H1 (cell line): ENCODE measurements around the gene BCAR1. TPM values are rescaled to one million over a fixed set of nuclear protein-coding genes. Genes with fewer than 3 reads are reported as not detected.

Experiments
- CTCF ChIA-PET: fragments of 300-600 bp; sonication (Branson Sonifier 250); formaldehyde crosslinking; loops from one replicate; lab custom pipeline; 2021; ENCODE audit not compliant: partially characterized antibody; lab: Charles Lee
- POLR2A ChIA-PET: fragments of 300-600 bp; sonication (Branson Sonifier 250); formaldehyde crosslinking; loops from one replicate; lab custom pipeline; 2021; ENCODE audit warnings: inconsistent platforms; ENCODE audit not compliant: partially characterized antibody; lab: Charles Lee
- DNase-seq, 2 experiments: peaks; one replicate each; pipeline versions ENCODE4 v3.0.0 to v3.0.0-alpha.2; 2010 to 2022; ENCODE audit warnings: low spot score in 2 of 2, low read depth in 1 of 2, mixed read lengths in 1 of 2
- FAIRE-seq: peaks from 2 replicates; lab custom pipeline; 2011; peaks lifted over from hg19 to GRCh38; lab: Jason Lieb, UNC
- H2AFZ ChIP-seq: 2 replicates; pipeline ENCODE4 v1.8.1; 2012; ENCODE audit warnings: low read length, inconsistent platforms
- H2AK5ac ChIP-seq: 2 replicates; pipeline ENCODE4 v1.6.1; 2013; ENCODE audit warnings: low read depth, low read length
- H2BK120ac ChIP-seq: replicated peaks from 2 replicates; pipeline ENCODE3; 2013; ENCODE audit warnings: low read depth, low read length, inconsistent platforms
- H2BK12ac ChIP-seq: 2 replicates; pipeline ENCODE4 v1.6.1; 2013; ENCODE audit warnings: low read depth, low read length
- H2BK15ac ChIP-seq: 2 replicates; pipeline ENCODE4 v1.6.1; 2013; ENCODE audit warnings: low read length
- H2BK20ac ChIP-seq: 2 replicates; pipeline ENCODE4 v1.6.1; 2013; ENCODE audit warnings: low read length
- H2BK5ac ChIP-seq: 2 replicates; pipeline ENCODE4 v1.6.1; 2013; ENCODE audit warnings: low read depth, low read length
- H3K14ac ChIP-seq: 2 replicates; pipeline ENCODE4 v1.6.1; 2013; ENCODE audit warnings: inconsistent platforms; ENCODE audit not compliant: insufficient read length
- H3K18ac ChIP-seq: 2 replicates; pipeline ENCODE4 v1.6.1; 2013; ENCODE audit warnings: low read length; ENCODE audit errors: extremely low read depth
- H3K23ac ChIP-seq: 2 replicates; pipeline ENCODE4 v1.6.1; 2013; ENCODE audit warnings: inconsistent platforms; ENCODE audit not compliant: insufficient read length
- H3K23me2 ChIP-seq: 2 replicates; pipeline ENCODE4 v1.6.1; 2013; ENCODE audit warnings: low read depth, low read length
- H3K27ac ChIP-seq: 2 replicates; pipeline ENCODE4 v1.6.1; 2011; ENCODE audit warnings: low read depth, low read length, inconsistent platforms
- H3K27me3 ChIP-seq, 4 experiments: replicated peaks in 1 of 4; 1 replicate in 1 of 4; 2 replicates in 3 of 4; pipeline versions ENCODE4 v1.6.1 to v1.8.1; 2011 to 2013; ENCODE audit warnings: low read length in 3 of 4, mild to moderate bottlenecking in 3 of 4, inconsistent platforms in 2 of 4, mixed read lengths in 2 of 4, moderate library complexity in 1 of 4; ENCODE audit not compliant: control insufficient read depth in 3 of 4, insufficient read depth in 3 of 4; ENCODE audit errors: extremely low read depth in 1 of 4
- H3K36me3 ChIP-seq, 4 experiments: 2 replicates each; pipeline versions ENCODE4 v1.6.1 to v1.8.1; 2011 to 2013; ENCODE audit warnings: mild to moderate bottlenecking in 4 of 4, low read length in 3 of 4, moderate library complexity in 2 of 4, control low read depth in 1 of 4, inconsistent platforms in 1 of 4; ENCODE audit not compliant: insufficient read depth in 4 of 4, control insufficient read depth in 2 of 4
- H3K4ac ChIP-seq: replicated peaks from 2 replicates; pipeline ENCODE3; 2013; ENCODE audit warnings: low read length, low read depth, mixed read lengths, inconsistent platforms; ENCODE audit not compliant: insufficient read length
- H3K4me1 ChIP-seq, 4 experiments: replicated peaks in 1 of 4; 1 replicate in 1 of 4; 2 replicates in 3 of 4; pipeline versions ENCODE4 v1.6.1 to v1.8.1; 2011 to 2013; ENCODE audit warnings: low read length in 3 of 4, inconsistent platforms in 2 of 4, mixed read lengths in 1 of 4; ENCODE audit not compliant: insufficient read depth in 4 of 4, control insufficient read depth in 3 of 4
- H3K4me2 ChIP-seq, 2 experiments: 2 replicates each; pipeline versions ENCODE4 v1.6.1 to v1.8.1; 2011 to 2013; ENCODE audit warnings: low read depth in 2 of 2, low read length in 2 of 2, control low read depth in 1 of 2, inconsistent platforms in 1 of 2, mild to moderate bottlenecking in 1 of 2; ENCODE audit not compliant: insufficient read depth in 1 of 2
- H3K4me3 ChIP-seq, 4 experiments: fragments of 200-600, 300-600 bp in 1 of 4; sonication (generic), shearing (Covaris generic), sonication (Bioruptor Twin) in 1 of 4; 2 replicates each; pipeline versions ENCODE4 v1.5.1 to v1.8.1; 2011 to 2016; ENCODE audit warnings: low read length in 4 of 4, low read depth in 3 of 4, control low read depth in 2 of 4, inconsistent platforms in 2 of 4, mild to moderate bottlenecking in 2 of 4, mixed read lengths in 1 of 4, moderate library complexity in 1 of 4; ENCODE audit not compliant: insufficient read depth in 2 of 4; ENCODE audit errors: extremely low read depth in 1 of 4
- H3K56ac ChIP-seq: replicated peaks from 2 replicates; pipeline ENCODE3; 2013; ENCODE audit warnings: low read depth, mild to moderate bottlenecking, mixed read lengths, low read length, inconsistent platforms; ENCODE audit not compliant: insufficient read length
- H3K79me1 ChIP-seq: 2 replicates; pipeline ENCODE4 v1.6.1; 2013; ENCODE audit warnings: low read depth, low read length, control low read depth
- H3K79me2 ChIP-seq, 2 experiments: 2 replicates each; pipeline versions ENCODE4 v1.6.1 to v1.8.1; 2012 to 2013; ENCODE audit warnings: low read length in 2 of 2, mild to moderate bottlenecking in 2 of 2, inconsistent platforms in 1 of 2; ENCODE audit not compliant: insufficient read depth in 2 of 2, control insufficient read depth in 1 of 2
- H3K9ac ChIP-seq, 4 experiments: replicated peaks in 1 of 4; 1 replicate in 1 of 4; 2 replicates in 3 of 4; pipeline versions ENCODE4 v1.6.1 to v1.8.1; 2011 to 2013; ENCODE audit warnings: low read depth in 3 of 4, low read length in 3 of 4, control low read depth in 2 of 4, mild to moderate bottlenecking in 2 of 4, moderate library complexity in 2 of 4, inconsistent platforms in 1 of 4; ENCODE audit errors: extremely low read depth in 1 of 4
- H3K9me3 ChIP-seq, 2 experiments: 2 replicates each; pipeline versions ENCODE4 v1.6.1 to v1.8.1; 2012 to 2013; ENCODE audit warnings: mild to moderate bottlenecking in 2 of 2, moderate library complexity in 2 of 2, control low read depth in 1 of 2, inconsistent platforms in 1 of 2, low read depth in 1 of 2, low read length in 1 of 2, mixed read lengths in 1 of 2; ENCODE audit not compliant: insufficient read depth in 2 of 2
- H4K20me1 ChIP-seq, 2 experiments: replicated peaks in 1 of 2; 2 replicates each; pipeline versions ENCODE3 to v1.8.1; 2011 to 2013; ENCODE audit warnings: inconsistent platforms in 2 of 2, low read length in 2 of 2, mild to moderate bottlenecking in 1 of 2; ENCODE audit not compliant: insufficient read depth in 2 of 2, control insufficient read depth in 1 of 2
- H4K5ac ChIP-seq: 2 replicates; pipeline ENCODE4 v1.6.1; 2013; ENCODE audit warnings: low read length, low read depth, mixed read lengths, inconsistent platforms; ENCODE audit not compliant: insufficient read length
- H4K8ac ChIP-seq: 2 replicates; pipeline ENCODE4 v1.8.0; 2013; ENCODE audit warnings: mild to moderate bottlenecking, moderate library complexity, low read length, inconsistent platforms; ENCODE audit not compliant: insufficient read depth; ENCODE audit errors: extremely low read depth
- H4K91ac ChIP-seq: replicated peaks from 2 replicates; pipeline ENCODE3; 2013; ENCODE audit warnings: low read length, mixed read lengths, inconsistent platforms; ENCODE audit not compliant: insufficient read length
- KDM5A ChIP-seq: fragments of 200-600 bp; IDR thresholded peaks from 2 replicates; pipeline ENCODE4 v1.7.1; 2012; ENCODE audit warnings: mild to moderate bottlenecking, low read length, inconsistent platforms, mixed read lengths
- WGBS, 2 experiments: shearing (Covaris generic) in 1 of 2; methylation state at CpG; one replicate each; pipeline versions ENCODE4 v1.1.6 to v1.1.7; 2013 to 2015; ENCODE audit warnings: low lambda C conversion rate in 2 of 2, mixed read lengths in 2 of 2, inconsistent platforms in 1 of 2, low coverage in 1 of 2, missing lambda C conversion rate in 1 of 2; ENCODE audit not compliant: insufficient replicate concordance in 2 of 2, insufficient coverage in 1 of 2, insufficient read length in 1 of 2; ENCODE audit errors: extremely low coverage in 1 of 2, missing lambda C conversion rate in 1 of 2; 5-methylcytosine and 5-hydroxymethylcytosine counted together
- polyA plus RNA-seq, 7 experiments: library from polyadenylated mRNA; depleted of rRNA in 3 of 7; stranded (reverse) in 5 of 7; unstranded in 2 of 7; fragments of >200 nt in 5 of 7; fragments of 200-250 nt in 2 of 7; gene quantifications; 1 replicate in 5 of 7; 2 replicates in 1 of 7; 4 replicates in 1 of 7; pipeline versions ENCODE4 v1.2.1 to v1.2.3, GENCODE V29; 2011 to 2013; ENCODE audit warnings: missing spikeins in 2 of 7, mixed read lengths in 2 of 7
- total RNA-seq: library from RNA; stranded (reverse); fragmentation: NEBNext Ultra II Directional; extraction: Animal tissue kit (Norgen Biotek cat#: 25700); gene quantifications from 2 replicates; pipeline ENCODE4 v1.2.1, GENCODE V29; 2021

The BCAR1 gene
- total and polyA plus RNA-seq, 2 of the 8 experiments (the other 6 are each of a cell fraction or from before 2014, with no cell fraction given) = 59.8 to 105 TPM

GRCh38 chr16:75298267-75298666 is 46.8 kb upstream of the BCAR1 start:
- ChIA-PET POLR2A (interaction anchor here (0.8 kb wide), 1 partner anchor 9 kb away, joined by 3 read pairs; no protein-coding TSS in a partner anchor), CTCF (interaction anchor here (1.2 to 1.3 kb wide), 2 partner anchors 13 to 64 kb away, joined by 4 to 5 read pairs; no protein-coding TSS in a partner anchor)
- Histone ChIP-seq H3K36me3 (peaks cover 7 to 36% (median 21%) of the 10 kb centered on the region in 4 experiments; a peak in 7 of 8 replicates), H2BK5ac (no peak overlapping the region), H2BK120ac (no peak overlapping the region), H3K79me1 (no peaks in the 10 kb centered on the region), H3K4ac (no peak overlapping the region), H4K91ac (no peak overlapping the region), H3K9me3 (no peaks in the 10 kb centered on the region), H3K9ac (no peak overlapping the region), H4K8ac (no peak overlapping the region), H3K4me3 (no peak overlapping the region), H3K79me2 (no peaks in the 10 kb centered on the region), H3K18ac (no peak overlapping the region), H3K4me1 (no peaks in the 10 kb centered on the region), H2BK15ac (no peak overlapping the region), H3K23ac (no peak overlapping the region), H3K23me2 (no peaks in the 10 kb centered on the region), H3K27me3 (no peaks in the 10 kb centered on the region), H2AFZ (no peak overlapping the region), H4K20me1 (peaks cover 0 to 2% of the 10 kb centered on the region in 2 experiments), H4K5ac (no peak overlapping the region), H2BK12ac (no peak overlapping the region), H3K56ac (no peak overlapping the region), H3K14ac (no peak overlapping the region), H2AK5ac (no peak overlapping the region), H3K27ac (no peak overlapping the region), H3K4me2 (no peak overlapping the region), H2BK20ac (no peak overlapping the region)
- DNase-seq = no peak
- FAIRE-seq = no peak
- WGBS, 2 experiments = 93% methylated on average over 6 of the region's 6 CpGs; no CpG with 5 or more reads in 1 of the 2 experiments
- no peak for TF ChIP-seq KDM5A
